ENCODE measurements around the gene SLC19A3. TPM values are rescaled to one million over a fixed set of nuclear protein-coding genes. Genes with fewer than 3 reads are reported as not detected.
"Not testable (repeated sequence)": the region's sequence is repeated elsewhere in the genome, so short reads cannot be mapped to it uniquely, and the experiment has no call there.

The SLC19A3 gene
- not detected for total RNA-seq

GRCh38 chr2:227717687-227718567 lies at the start of gene SLC19A3:
SLC19A3 (minus strand) TSS chr2:227718028; CDS start chr2:227702318, 15,710 bp downstream.
- DNase-seq (ENCODE audit: low read depth in 2 of 3, low spot score in 2 of 3), result peak in 1 of 3 donors; percentile 3

GRCh38 chr2:227766373-227766883 lies 48.6 kb upstream of the SLC19A3 start:
- peak; percentile 14 to 68 (median 48) for DNase-seq (ENCODE audit: low read depth in 2 of 3, low spot score in 2 of 3)

- DNase-seq (ENCODE audit: low read depth in 2 of 3, low spot score in 2 of 3), result no peak
Observed at GRCh38 chr2:227765788-227766372, 48.1 kb upstream of the SLC19A3 start.

GRCh38 chr2:227761740-227762476 lies 44.1 kb upstream of the SLC19A3 start:
- no peak for DNase-seq (ENCODE audit: low read depth in 2 of 3, low spot score in 2 of 3)

- peak in 1 of 3 donors; percentile 3 for DNase-seq (ENCODE audit: low read depth in 2 of 3, low spot score in 2 of 3)
Observed at GRCh38 chr2:227759411-227760118, 41.7 kb upstream of the SLC19A3 start.

- not testable (repeated sequence) for DNase-seq (ENCODE audit: low read depth in 2 of 3, low spot score in 2 of 3)
Observed at GRCh38 chr2:227756261-227756660, 38.4 kb upstream of the SLC19A3 start.

GRCh38 chr2:227748079-227748478 lies 30.3 kb upstream of the SLC19A3 start:
- no peak for DNase-seq (ENCODE audit: low read depth in 2 of 3, low spot score in 2 of 3)

GRCh38 chr2:227745594-227745993 lies 27.8 kb upstream of the SLC19A3 start, which contains the start of gene SCYGR8:
SCYGR8 (plus strand) TSS chr2:227745894; CDS start chr2:227745894, 0 bp downstream.
- no peak for DNase-seq (ENCODE audit: low read depth in 2 of 3, low spot score in 2 of 3)

GRCh38 chr2:227740705-227741104 lies 22.9 kb upstream of the SLC19A3 start:
- DNase-seq (ENCODE audit: low read depth in 2 of 3, low spot score in 2 of 3), result not testable (repeated sequence)

GRCh38 chr2:227739351-227739750 lies 21.5 kb upstream of the SLC19A3 start:
- no peak for DNase-seq (ENCODE audit: low read depth in 2 of 3, low spot score in 2 of 3)

- DNase-seq (ENCODE audit: low read depth in 2 of 3, low spot score in 2 of 3), result no peak
Observed at GRCh38 chr2:227728035-227728434, 10.2 kb upstream of the SLC19A3 start, which contains the start of gene SCYGR7. SCYGR7 (plus strand) TSS chr2:227728335; CDS start chr2:227728335, 0 bp downstream.

- no peak for DNase-seq (ENCODE audit: low read depth in 2 of 3, low spot score in 2 of 3)
Observed at GRCh38 chr2:227724394-227725039, 6.7 kb upstream of the SLC19A3 start, which contains the start of gene SCYGR6. SCYGR6 (minus strand) TSS chr2:227724757; CDS start chr2:227724757, 0 bp downstream.

- not testable (repeated sequence) for DNase-seq (ENCODE audit: low read depth in 2 of 3, low spot score in 2 of 3)
Observed at GRCh38 chr2:227722821-227723220, 5.0 kb upstream of the SLC19A3 start.

GRCh38 chr2:227720680-227721079 lies 2.9 kb upstream of the SLC19A3 start:
- DNase-seq (ENCODE audit: low read depth in 2 of 3, low spot score in 2 of 3), result no peak

GRCh38 chr2:227719641-227720040 lies 1.8 kb upstream of the SLC19A3 start:
- no peak for DNase-seq (ENCODE audit: low read depth in 2 of 3, low spot score in 2 of 3)

GRCh38 chr2:227716501-227716900 lies 1.3 kb downstream of the SLC19A3 start:
- DNase-seq (ENCODE audit: low read depth in 2 of 3, low spot score in 2 of 3), result no peak

- no peak for DNase-seq (ENCODE audit: low read depth in 2 of 3, low spot score in 2 of 3)
Observed at GRCh38 chr2:227713291-227713690, 4.5 kb downstream of the SLC19A3 start.

GRCh38 chr2:227710986-227711385 lies 6.8 kb downstream of the SLC19A3 start:
- no peak for DNase-seq (ENCODE audit: low read depth in 2 of 3, low spot score in 2 of 3)

- no peak for DNase-seq (ENCODE audit: low read depth in 2 of 3, low spot score in 2 of 3)
Observed at GRCh38 chr2:227707390-227707789, 10.4 kb downstream of the SLC19A3 start.

- DNase-seq (ENCODE audit: low read depth in 2 of 3, low spot score in 2 of 3), result no peak
Observed at GRCh38 chr2:227706859-227707258, 11.0 kb downstream of the SLC19A3 start.

Measured in hematopoietic multipotent progenitor cell (in vitro differentiated cells).